Esophagus squamous epithelium (tissue), 4 donors: Measurements from ENCODE around the gene FOXD4L1.
"Not testable (repeated sequence)": the region's sequence is repeated elsewhere in the genome, so short reads cannot be mapped to it uniquely, and the experiment has no call there.

Experiments
- POLR2A ChIP-seq, 4 donors: fragments of 450-650 bp; IDR thresholded peaks; one replicate each; pipeline ENCODE4 v1.6.1; 2017; ENCODE audit warnings: antibody characterized with exemption in 4 of 4, mild to moderate bottlenecking in 4 of 4, moderate library complexity in 3 of 4
- TF ChIP-seq, protein P1 (sequence below), 6 experiments: fragments of 450-650 bp in 4 of 6; fragments of 200-600 bp in 2 of 6; sonication (generic) in 2 of 6; IDR thresholded peaks; one replicate each; pipeline ENCODE4 v1.5.1; 2016 to 2019; ENCODE audit warnings: antibody characterized with exemption in 6 of 6, mild to moderate bottlenecking in 4 of 6, moderate library complexity in 4 of 6

DNA sequence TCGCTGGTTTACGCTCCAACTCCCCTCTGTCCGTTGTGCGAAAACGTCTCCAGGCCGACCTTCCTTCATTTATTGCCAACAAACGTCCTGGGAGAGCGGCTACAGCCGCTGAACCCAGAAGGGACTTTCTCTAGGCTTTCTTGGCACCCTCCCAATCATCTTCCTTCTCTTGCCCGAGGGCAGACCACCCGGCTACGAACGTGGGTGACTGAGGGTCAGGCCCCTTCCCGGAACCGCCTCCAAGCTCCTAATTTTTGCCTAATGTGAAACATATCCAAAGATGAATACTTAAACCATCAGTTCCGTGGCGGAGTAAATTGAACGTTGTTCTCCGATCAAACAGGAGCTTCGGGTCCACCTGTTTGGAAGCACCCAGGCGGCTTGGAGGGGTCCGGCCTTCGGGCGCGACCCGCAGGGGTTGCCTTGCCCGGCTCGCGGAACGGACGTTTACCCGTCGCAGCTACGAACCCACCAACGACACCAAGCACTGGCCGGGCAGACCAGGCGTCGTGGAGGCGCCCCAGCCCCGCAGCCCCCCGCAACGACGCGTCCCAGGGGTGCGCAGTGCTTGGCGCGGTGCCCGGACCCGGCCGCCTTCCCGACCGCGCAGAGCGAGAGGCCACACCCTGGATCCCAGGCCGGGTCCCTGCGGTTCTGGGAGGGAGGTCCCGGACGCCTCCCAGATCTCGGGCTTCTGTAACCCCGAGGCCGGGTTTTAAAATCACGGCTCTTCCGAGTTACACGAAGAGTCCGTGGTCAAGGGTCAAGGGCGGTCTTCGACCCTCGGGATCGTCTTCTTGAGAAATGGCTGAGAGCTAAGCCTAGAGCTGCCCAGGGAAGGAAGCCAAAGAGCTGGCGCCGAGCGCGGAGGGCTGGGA is 4.0 kb downstream of the FOXD4L1 start:
- TF ChIP-seq, protein P1, sequence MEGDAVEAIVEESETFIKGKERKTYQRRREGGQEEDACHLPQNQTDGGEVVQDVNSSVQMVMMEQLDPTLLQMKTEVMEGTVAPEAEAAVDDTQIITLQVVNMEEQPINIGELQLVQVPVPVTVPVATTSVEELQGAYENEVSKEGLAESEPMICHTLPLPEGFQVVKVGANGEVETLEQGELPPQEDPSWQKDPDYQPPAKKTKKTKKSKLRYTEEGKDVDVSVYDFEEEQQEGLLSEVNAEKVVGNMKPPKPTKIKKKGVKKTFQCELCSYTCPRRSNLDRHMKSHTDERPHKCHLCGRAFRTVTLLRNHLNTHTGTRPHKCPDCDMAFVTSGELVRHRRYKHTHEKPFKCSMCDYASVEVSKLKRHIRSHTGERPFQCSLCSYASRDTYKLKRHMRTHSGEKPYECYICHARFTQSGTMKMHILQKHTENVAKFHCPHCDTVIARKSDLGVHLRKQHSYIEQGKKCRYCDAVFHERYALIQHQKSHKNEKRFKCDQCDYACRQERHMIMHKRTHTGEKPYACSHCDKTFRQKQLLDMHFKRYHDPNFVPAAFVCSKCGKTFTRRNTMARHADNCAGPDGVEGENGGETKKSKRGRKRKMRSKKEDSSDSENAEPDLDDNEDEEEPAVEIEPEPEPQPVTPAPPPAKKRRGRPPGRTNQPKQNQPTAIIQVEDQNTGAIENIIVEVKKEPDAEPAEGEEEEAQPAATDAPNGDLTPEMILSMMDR (IDR thresholded peaks at IDR 0.05): not testable (repeated sequence)
- not testable (repeated sequence) for TF ChIP-seq POLR2A (IDR thresholded peaks at IDR 0.05)
